ENCODE data around the gene HPGD. TPM values are rescaled to one million over a fixed set of nuclear protein-coding genes. Genes with fewer than 3 reads are reported as not detected.

The HPGD gene
- total RNA-seq, 1 experiment from 2014 or later: not detected

GRCh38 chr4:174553031-174553430 lies 30.7 kb upstream of the HPGD start:
- Histone ChIP-seq H3K4me3 (ENCODE audit: low read length) (no peak overlapping the region), H3K9me2 (replicated peaks; ENCODE audit: insufficient read depth, low read length) (no peaks in the 10 kb centered on the region), H3K36me3 (ENCODE audit: insufficient read depth, low read length) (no peaks in the 10 kb centered on the region), H2AFZ (ENCODE audit: low read length) (no peak overlapping the region), H3K27ac (ENCODE audit: low read length) (no peak overlapping the region), H3K4me1 (ENCODE audit: low read length) (no peaks in the 10 kb centered on the region), H3K79me2 (ENCODE audit: low read length) (no peaks in the 10 kb centered on the region), H4K20me1 (ENCODE audit: insufficient read depth, low read depth, low read length) (no peaks in the 10 kb centered on the region), H3K27me3 (ENCODE audit: low read length) (no peaks in the 10 kb centered on the region), H3K9ac (ENCODE audit: low read length) (no peak overlapping the region), H3K4me2 (ENCODE audit: low read depth, low read length, poor library complexity, severe bottlenecking) (no peak overlapping the region), H3K9me3 (ENCODE audit: low read length) (no peaks in the 10 kb centered on the region)
- no peak for DNase-seq

DNA sequence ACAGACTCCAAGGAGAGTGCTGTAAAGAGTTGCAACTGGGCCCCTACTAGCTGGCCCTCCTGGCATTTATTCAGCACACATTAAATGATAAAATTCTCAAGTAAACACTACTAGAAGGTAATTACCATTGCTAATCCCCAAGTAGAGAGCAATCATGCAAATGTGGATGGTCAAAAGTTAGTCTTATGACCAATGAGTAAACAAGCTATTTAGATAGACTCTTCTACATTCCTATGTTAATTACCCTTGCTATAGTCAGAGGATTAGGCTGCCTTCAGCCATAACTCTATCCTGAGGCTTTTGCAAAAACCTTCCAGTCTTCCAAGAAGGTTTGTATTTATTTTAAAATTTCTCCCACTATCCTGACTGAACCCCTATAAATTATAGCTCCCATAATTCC lies 28.3 kb upstream of the HPGD start:
- no peaks in the 10 kb centered on the region for H3K27me3 ChIP-seq (ENCODE audit: low read length)
- H3K9me3 ChIP-seq (ENCODE audit: low read length): no peaks in the 10 kb centered on the region
- no peaks in the 10 kb centered on the region for H3K9me2 ChIP-seq (replicated peaks; ENCODE audit: insufficient read depth, low read length)
- H3K27ac ChIP-seq (ENCODE audit: low read length): no peak overlapping the region
- no peak overlapping the region for H3K4me2 ChIP-seq (ENCODE audit: low read depth, low read length, poor library complexity, severe bottlenecking)
- no peaks in the 10 kb centered on the region for H3K79me2 ChIP-seq (ENCODE audit: low read length)
- no peaks in the 10 kb centered on the region for H3K4me1 ChIP-seq (ENCODE audit: low read length)
- no peak overlapping the region for H3K9ac ChIP-seq (ENCODE audit: low read length)
- no peak overlapping the region for H2AFZ ChIP-seq (ENCODE audit: low read length)
- no peak for DNase-seq
- no peaks in the 10 kb centered on the region for H3K36me3 ChIP-seq (ENCODE audit: insufficient read depth, low read length)
- H3K4me3 ChIP-seq (ENCODE audit: low read length): no peak overlapping the region
- H4K20me1 ChIP-seq (ENCODE audit: insufficient read depth, low read depth, low read length): no peaks in the 10 kb centered on the region

GRCh38 chr4:174549721-174550120 lies 27.4 kb upstream of the HPGD start:
- Histone ChIP-seq H3K4me2 (ENCODE audit: low read depth, low read length, poor library complexity, severe bottlenecking) (no peak overlapping the region), H3K27ac (ENCODE audit: low read length) (no peak overlapping the region), H3K9me3 (ENCODE audit: low read length) (no peaks in the 10 kb centered on the region), H4K20me1 (ENCODE audit: insufficient read depth, low read depth, low read length) (no peaks in the 10 kb centered on the region), H2AFZ (ENCODE audit: low read length) (no peak overlapping the region), H3K9ac (ENCODE audit: low read length) (no peak overlapping the region), H3K36me3 (ENCODE audit: insufficient read depth, low read length) (no peaks in the 10 kb centered on the region), H3K4me1 (ENCODE audit: low read length) (no peaks in the 10 kb centered on the region), H3K9me2 (replicated peaks; ENCODE audit: insufficient read depth, low read length) (no peaks in the 10 kb centered on the region), H3K27me3 (ENCODE audit: low read length) (no peaks in the 10 kb centered on the region), H3K4me3 (ENCODE audit: low read length) (no peak overlapping the region), H3K79me2 (ENCODE audit: low read length) (no peaks in the 10 kb centered on the region)
- no peak for DNase-seq

DNA sequence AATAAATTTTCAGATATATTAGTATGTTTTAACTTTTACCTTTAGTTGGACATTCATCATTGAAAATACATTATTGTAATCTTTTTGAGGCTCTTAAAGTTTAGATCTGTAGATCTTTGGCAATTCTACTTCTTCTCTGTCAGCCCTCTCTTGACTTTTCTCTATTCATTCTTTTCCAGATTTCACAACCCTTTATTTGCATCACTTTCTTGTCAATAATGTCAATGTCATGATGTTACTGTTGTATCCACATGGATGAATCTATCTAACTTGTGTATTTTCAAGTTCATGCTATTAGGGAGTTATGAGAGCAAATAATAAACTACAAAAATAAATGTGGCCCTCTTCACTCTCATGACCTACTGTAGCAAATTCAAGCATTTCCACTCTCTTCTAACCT lies 23.0 kb upstream of the HPGD start:
- DNase-seq: no peak
- no peaks in the 10 kb centered on the region for H3K9me2 ChIP-seq (replicated peaks; ENCODE audit: insufficient read depth, low read length)
- H3K4me1 ChIP-seq (ENCODE audit: low read length): no peaks in the 10 kb centered on the region
- no peaks in the 10 kb centered on the region for H3K79me2 ChIP-seq (ENCODE audit: low read length)
- H3K4me2 ChIP-seq (ENCODE audit: low read depth, low read length, poor library complexity, severe bottlenecking): no peak overlapping the region
- H3K9me3 ChIP-seq (ENCODE audit: low read length): no peaks in the 10 kb centered on the region
- H4K20me1 ChIP-seq (ENCODE audit: insufficient read depth, low read depth, low read length): no peaks in the 10 kb centered on the region
- no peaks in the 10 kb centered on the region for H3K27me3 ChIP-seq (ENCODE audit: low read length)
- H3K27ac ChIP-seq (ENCODE audit: low read length): no peak overlapping the region
- no peak overlapping the region for H3K4me3 ChIP-seq (ENCODE audit: low read length)
- no peak overlapping the region for H2AFZ ChIP-seq (ENCODE audit: low read length)
- no peak overlapping the region for H3K9ac ChIP-seq (ENCODE audit: low read length)
- H3K36me3 ChIP-seq (ENCODE audit: insufficient read depth, low read length): no peaks in the 10 kb centered on the region

GRCh38 chr4:174544496-174544895 lies 22.2 kb upstream of the HPGD start:
- no peak overlapping the region for H3K4me2 ChIP-seq (ENCODE audit: low read depth, low read length, poor library complexity, severe bottlenecking)
- H4K20me1 ChIP-seq (ENCODE audit: insufficient read depth, low read depth, low read length): no peaks in the 10 kb centered on the region
- no peaks in the 10 kb centered on the region for H3K36me3 ChIP-seq (ENCODE audit: insufficient read depth, low read length)
- no peaks in the 10 kb centered on the region for H3K4me1 ChIP-seq (ENCODE audit: low read length)
- H3K4me3 ChIP-seq (ENCODE audit: low read length): no peak overlapping the region
- no peaks in the 10 kb centered on the region for H3K27me3 ChIP-seq (ENCODE audit: low read length)
- no peak overlapping the region for H3K27ac ChIP-seq (ENCODE audit: low read length)
- H3K9ac ChIP-seq (ENCODE audit: low read length): no peak overlapping the region
- DNase-seq: no peak
- no peaks in the 10 kb centered on the region for H3K79me2 ChIP-seq (ENCODE audit: low read length)
- no peak overlapping the region for H2AFZ ChIP-seq (ENCODE audit: low read length)
- H3K9me3 ChIP-seq (ENCODE audit: low read length): no peaks in the 10 kb centered on the region
- no peaks in the 10 kb centered on the region for H3K9me2 ChIP-seq (replicated peaks; ENCODE audit: insufficient read depth, low read length)

GRCh38 chr4:174540175-174540574 lies 17.9 kb upstream of the HPGD start:
- no peak overlapping the region for H3K9ac ChIP-seq (ENCODE audit: low read length)
- no peak for DNase-seq
- H3K4me3 ChIP-seq (ENCODE audit: low read length): no peak overlapping the region
- H3K27me3 ChIP-seq (ENCODE audit: low read length): no peaks in the 10 kb centered on the region
- no peaks in the 10 kb centered on the region for H3K9me3 ChIP-seq (ENCODE audit: low read length)
- no peaks in the 10 kb centered on the region for H3K36me3 ChIP-seq (ENCODE audit: insufficient read depth, low read length)
- no peak overlapping the region for H3K27ac ChIP-seq (ENCODE audit: low read length)
- no peak overlapping the region for H2AFZ ChIP-seq (ENCODE audit: low read length)
- H3K4me1 ChIP-seq (ENCODE audit: low read length): no peaks in the 10 kb centered on the region
- H3K9me2 ChIP-seq (replicated peaks; ENCODE audit: insufficient read depth, low read length): no peaks in the 10 kb centered on the region
- no peak overlapping the region for H3K4me2 ChIP-seq (ENCODE audit: low read depth, low read length, poor library complexity, severe bottlenecking)
- no peaks in the 10 kb centered on the region for H3K79me2 ChIP-seq (ENCODE audit: low read length)
- H4K20me1 ChIP-seq (ENCODE audit: insufficient read depth, low read depth, low read length): no peaks in the 10 kb centered on the region

- no peak overlapping the region for H3K4me3 ChIP-seq (ENCODE audit: low read length)
- H2AFZ ChIP-seq (ENCODE audit: low read length): no peak overlapping the region
- H3K9me3 ChIP-seq (ENCODE audit: low read length): no peaks in the 10 kb centered on the region
- H3K36me3 ChIP-seq (ENCODE audit: insufficient read depth, low read length): no peaks in the 10 kb centered on the region
- no peaks in the 10 kb centered on the region for H3K9me2 ChIP-seq (replicated peaks; ENCODE audit: insufficient read depth, low read length)
- H3K79me2 ChIP-seq (ENCODE audit: low read length): no peaks in the 10 kb centered on the region
- H3K27me3 ChIP-seq (ENCODE audit: low read length): no peaks in the 10 kb centered on the region
- H3K27ac ChIP-seq (ENCODE audit: low read length): no peak overlapping the region
- no peaks in the 10 kb centered on the region for H3K4me1 ChIP-seq (ENCODE audit: low read length)
- no peak overlapping the region for H3K4me2 ChIP-seq (ENCODE audit: low read depth, low read length, poor library complexity, severe bottlenecking)
- no peak overlapping the region for H3K9ac ChIP-seq (ENCODE audit: low read length)
- no peak for DNase-seq
- H4K20me1 ChIP-seq (ENCODE audit: insufficient read depth, low read depth, low read length): no peaks in the 10 kb centered on the region
These were observed 17.3 kb upstream of the HPGD start for GRCh38 chr4:174539571-174539970.

DNA sequence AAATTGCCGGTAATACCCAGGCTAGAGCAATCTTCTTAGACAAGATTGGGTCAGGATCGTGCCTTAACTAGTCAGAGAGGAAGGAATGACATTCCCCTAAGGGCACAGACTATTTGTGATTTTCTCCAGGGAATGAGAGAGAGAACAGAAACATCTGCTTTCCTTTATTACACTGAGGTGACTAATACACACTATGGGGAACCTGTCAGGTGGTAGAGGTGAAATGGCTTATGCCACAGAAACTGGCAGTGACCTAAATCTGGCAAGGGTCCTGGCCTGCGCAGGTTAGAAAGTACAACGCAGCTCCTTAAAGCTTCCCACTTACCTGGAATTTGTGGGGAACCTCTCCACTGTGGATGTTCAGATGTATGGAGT lies 16.6 kb upstream of the HPGD start:
- no peak for DNase-seq
- Histone ChIP-seq H4K20me1 (ENCODE audit: insufficient read depth, low read depth, low read length) (no peaks in the 10 kb centered on the region), H3K27ac (ENCODE audit: low read length) (no peak overlapping the region), H3K4me1 (ENCODE audit: low read length) (no peaks in the 10 kb centered on the region), H3K9me2 (replicated peaks; ENCODE audit: insufficient read depth, low read length) (no peaks in the 10 kb centered on the region), H3K36me3 (ENCODE audit: insufficient read depth, low read length) (no peaks in the 10 kb centered on the region), H3K9ac (ENCODE audit: low read length) (no peak overlapping the region), H3K4me3 (ENCODE audit: low read length) (no peak overlapping the region), H2AFZ (ENCODE audit: low read length) (no peak overlapping the region), H3K27me3 (ENCODE audit: low read length) (no peaks in the 10 kb centered on the region), H3K79me2 (ENCODE audit: low read length) (no peaks in the 10 kb centered on the region), H3K9me3 (ENCODE audit: low read length) (no peaks in the 10 kb centered on the region), H3K4me2 (ENCODE audit: low read depth, low read length, poor library complexity, severe bottlenecking) (no peak overlapping the region)

All from Karpas-422 (cell line).